Duodenal mucosa (tissue), 2 donors: ENCODE data around the gene FBXO27.
"Not testable (repeated sequence)": the region's sequence is repeated elsewhere in the genome, so short reads cannot be mapped to it uniquely, and the experiment has no call there.

Source experiments
- H3K27ac ChIP-seq: one replicate; pipeline ENCODE4 v1.7.0; 2013; ENCODE audit warnings: low read depth, low read length
- H3K27me3 ChIP-seq, 2 donors: one replicate each; pipeline ENCODE4 v1.7.0; 2013; ENCODE audit warnings: low read length in 2 of 2, control low read depth in 1 of 2; ENCODE audit not compliant: insufficient read depth in 2 of 2, control insufficient read depth in 1 of 2
- H3K36me3 ChIP-seq, 2 donors: one replicate each; pipeline ENCODE4 v1.7.0; 2013; ENCODE audit warnings: low read length in 2 of 2, control low read depth in 1 of 2; ENCODE audit not compliant: insufficient read depth in 2 of 2, control insufficient read depth in 1 of 2
- H3K4me1 ChIP-seq, 2 donors: one replicate each; pipeline ENCODE4 v1.7.0; 2013; ENCODE audit warnings: low read length in 2 of 2, control low read depth in 1 of 2; ENCODE audit not compliant: insufficient read depth in 2 of 2, control insufficient read depth in 1 of 2
- H3K4me3 ChIP-seq, 2 donors: one replicate each; pipeline ENCODE4 v1.7.0; 2013; ENCODE audit warnings: low read length in 2 of 2, low read depth in 1 of 2
- H3K9ac ChIP-seq, 2 donors: one replicate each; pipeline ENCODE4 v1.7.0; 2013; ENCODE audit warnings: low read length in 2 of 2, low read depth in 1 of 2
- H3K9me3 ChIP-seq, 2 donors: one replicate each; pipeline ENCODE4 v1.7.0; 2013; ENCODE audit warnings: low read length in 2 of 2, control low read depth in 1 of 2; ENCODE audit not compliant: control insufficient read depth in 1 of 2

Gene FBXO27

DNA sequence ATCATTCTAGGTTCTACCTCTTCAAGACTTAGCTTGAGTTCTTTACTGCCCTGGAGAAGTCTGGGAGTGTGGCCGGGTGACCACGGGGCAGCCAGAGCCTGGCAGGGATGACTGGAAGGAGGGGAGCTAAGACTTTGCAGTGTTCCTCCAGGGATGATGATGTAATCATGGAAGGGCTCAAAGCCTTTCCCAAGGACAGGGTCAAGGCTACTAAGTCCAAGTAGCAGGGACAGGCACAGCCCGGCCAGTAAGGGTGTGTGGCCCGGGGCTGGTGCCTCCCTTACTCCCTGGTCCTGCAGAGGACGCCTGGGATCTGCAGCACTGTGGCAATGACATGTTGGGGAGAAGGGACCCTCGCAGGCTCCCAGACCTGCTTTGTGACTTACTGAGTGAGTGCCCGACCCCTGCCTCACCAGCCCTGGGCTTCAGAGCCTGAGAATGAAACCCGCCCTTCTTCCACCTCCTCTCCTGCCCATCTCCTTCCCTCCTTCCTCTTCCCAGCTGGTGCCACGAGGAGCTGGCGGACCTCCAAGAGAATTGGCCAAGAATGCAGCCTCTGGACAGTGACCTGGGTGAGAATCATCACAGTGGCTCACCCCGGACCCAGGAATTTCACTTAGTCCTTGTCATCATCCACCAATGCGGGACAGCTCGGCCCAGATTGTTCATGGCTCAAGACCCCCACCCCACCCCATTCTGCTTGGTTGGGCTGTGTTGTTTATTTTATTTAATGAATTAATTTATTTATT is 41.2 kb downstream of the FBXO27 start:
- H3K9me3 ChIP-seq: no peaks in the 10 kb centered on the region
- H3K27me3 ChIP-seq: peaks cover 0 to 3% of the 10 kb centered on the region in 2 donors
- no peak overlapping the region for H3K4me3 ChIP-seq
- no peaks in the 10 kb centered on the region for H3K4me1 ChIP-seq
- H3K9ac ChIP-seq: no peak overlapping the region
- no peaks in the 10 kb centered on the region for H3K36me3 ChIP-seq
- H3K27ac ChIP-seq: no peak overlapping the region

GRCh38 chr19:38989614-38990013 is 42.7 kb downstream of the FBXO27 start:
- not testable (repeated sequence) for H3K4me1 ChIP-seq, H3K27me3 ChIP-seq, H3K4me3 ChIP-seq, H3K9ac ChIP-seq, H3K36me3 ChIP-seq, H3K27ac ChIP-seq, H3K9me3 ChIP-seq

DNA sequence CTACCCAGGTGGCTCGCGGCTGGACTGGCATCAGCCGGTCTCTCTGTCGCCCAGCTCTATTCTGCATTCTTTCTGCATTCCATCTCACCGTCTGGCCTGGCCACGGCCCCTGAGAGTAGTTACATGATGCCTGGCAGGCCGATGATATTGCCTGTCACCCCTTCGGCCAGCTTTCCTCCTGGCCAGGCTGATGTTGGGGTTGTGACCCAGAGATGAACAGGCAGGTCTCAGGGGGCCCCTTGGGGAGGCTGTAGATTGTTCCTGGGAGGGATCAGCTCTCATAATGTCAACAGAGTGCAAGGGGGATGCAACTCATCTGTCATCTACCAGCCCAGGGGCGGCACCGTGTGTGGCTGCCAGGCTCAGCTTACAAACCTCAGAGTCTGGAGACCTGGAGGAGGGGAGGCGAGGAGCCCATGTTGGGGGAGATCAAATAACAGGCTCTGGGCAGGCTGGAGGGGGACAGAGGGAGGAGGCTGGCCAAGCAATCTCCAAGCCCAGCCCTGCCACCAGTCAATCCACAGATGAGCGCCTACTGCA is 43.2 kb downstream of the FBXO27 start:
- Histone ChIP-seq H3K4me1 (no peaks in the 10 kb centered on the region), H3K9ac (no peak overlapping the region), H3K9me3 (no peaks in the 10 kb centered on the region), H3K36me3 (no peaks in the 10 kb centered on the region), H3K27ac (no peak overlapping the region), H3K27me3 (peaks cover 0 to 3% of the 10 kb centered on the region in 2 donors), H3K4me3 (no peak overlapping the region)

GRCh38 chr19:38988627-38989026 is 43.7 kb downstream of the FBXO27 start:
- not testable (repeated sequence) for H3K9me3 ChIP-seq, H3K9ac ChIP-seq, H3K36me3 ChIP-seq, H3K4me1 ChIP-seq, H3K27me3 ChIP-seq, H3K4me3 ChIP-seq, H3K27ac ChIP-seq

DNA sequence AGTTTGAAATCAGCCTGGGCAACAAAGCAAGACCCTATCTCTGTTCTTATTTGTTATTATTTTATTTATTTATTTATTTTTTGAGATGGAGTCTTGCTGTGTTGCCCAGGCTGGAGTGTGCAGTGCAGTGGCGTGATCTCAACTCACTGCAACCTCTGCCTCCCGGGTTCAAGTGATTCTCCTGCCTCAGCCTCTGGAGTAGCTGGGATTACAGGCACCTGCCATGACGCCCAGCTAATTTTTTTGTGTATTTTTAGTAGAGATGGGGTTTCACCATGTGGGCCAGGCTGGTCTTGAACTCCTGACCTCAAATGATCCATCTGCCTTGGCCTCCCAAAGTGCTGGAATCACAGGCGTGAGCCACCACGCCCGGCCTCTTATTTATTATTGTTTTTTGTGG is 44.6 kb downstream of the FBXO27 start:
- not testable (repeated sequence) for H3K27ac ChIP-seq, H3K27me3 ChIP-seq

DNA sequence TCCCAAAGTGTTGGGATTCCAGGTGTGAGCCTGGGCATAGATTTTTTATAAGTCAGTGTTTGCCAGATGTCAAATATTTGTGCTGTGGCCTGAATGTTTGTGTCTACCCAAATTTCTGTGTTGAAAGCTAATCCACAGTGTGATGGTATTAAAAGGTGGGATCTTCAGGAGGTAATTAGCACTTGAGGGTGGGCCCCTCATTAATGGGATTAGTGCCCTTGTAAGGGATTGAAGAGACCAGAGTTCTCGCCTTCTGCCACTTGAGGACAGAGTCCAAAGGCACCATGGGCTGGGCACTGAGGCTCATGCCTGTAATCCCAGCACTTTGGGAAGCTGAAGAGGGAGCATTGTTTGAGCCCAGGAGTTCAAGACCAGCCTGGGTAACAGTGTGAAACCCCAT is 47.1 kb downstream of the FBXO27 start:
- H3K27ac ChIP-seq: no peak overlapping the region
- no peak overlapping the region for H3K9ac ChIP-seq
- H3K9me3 ChIP-seq: peaks cover 9% of the 10 kb centered on the region in 2 donors
- no peak overlapping the region for H3K4me3 ChIP-seq
- no peaks in the 10 kb centered on the region for H3K4me1 ChIP-seq
- no peaks in the 10 kb centered on the region for H3K27me3 ChIP-seq
- no peaks in the 10 kb centered on the region for H3K36me3 ChIP-seq

More for the DNA sequence above, 44.6 kb downstream of the FBXO27 start:
- not testable (repeated sequence) for H3K9ac ChIP-seq, H3K9me3 ChIP-seq, H3K4me3 ChIP-seq, H3K36me3 ChIP-seq, H3K4me1 ChIP-seq

- peaks cover 3 to 9% of the 10 kb centered on the region in 2 donors for H3K4me1 ChIP-seq
- no peak overlapping the region for H3K27ac ChIP-seq
- H3K9ac ChIP-seq: no peak overlapping the region
- H3K36me3 ChIP-seq: no peaks in the 10 kb centered on the region
- H3K4me3 ChIP-seq: no peak overlapping the region
- H3K27me3 ChIP-seq: no peaks in the 10 kb centered on the region
- H3K9me3 ChIP-seq: peaks cover 9 to 10% of the 10 kb centered on the region in 2 donors
These were observed 51.6 kb downstream of the FBXO27 start for GRCh38 chr19:38980583-38981374.

DNA sequence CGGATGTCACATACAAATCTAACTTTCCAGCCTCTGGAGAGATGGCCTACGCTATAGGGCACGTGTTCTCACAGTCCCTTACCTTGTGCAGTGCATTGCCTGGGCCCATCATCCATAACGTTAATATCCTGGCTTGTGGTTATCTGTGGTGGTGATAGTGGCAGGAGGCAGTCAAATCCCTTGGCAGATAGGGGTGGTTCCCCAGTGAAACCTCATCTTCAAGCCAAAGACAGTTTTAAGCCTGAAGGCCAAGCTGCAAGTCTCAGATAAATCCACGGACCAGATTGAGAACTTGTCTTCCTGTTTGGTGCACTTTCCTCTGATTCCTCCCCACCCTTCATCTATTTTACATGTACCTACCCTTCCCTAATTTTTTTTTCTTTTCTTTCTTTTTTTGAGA is 52.5 kb downstream of the FBXO27 start:
- Histone ChIP-seq H3K27ac (no peak overlapping the region), H3K4me1 (peaks cover 3 to 13% of the 10 kb centered on the region in 2 donors), H3K4me3 (no peak overlapping the region), H3K36me3 (no peaks in the 10 kb centered on the region), H3K27me3 (no peaks in the 10 kb centered on the region), H3K9ac (no peak overlapping the region), H3K9me3 (peaks cover 9 to 10% of the 10 kb centered on the region in 2 donors)

- no peak overlapping the region for H3K27ac ChIP-seq
These were observed 54.0 kb downstream of the FBXO27 start for GRCh38 chr19:38978326-38978689.

More at GRCh38 chr19:38978326-38978689, 54.0 kb downstream of the FBXO27 start:
- Histone ChIP-seq H3K9me3 (peaks cover 9 to 10% of the 10 kb centered on the region in 2 donors), H3K9ac (no peak overlapping the region), H3K27me3 (no peaks in the 10 kb centered on the region), H3K4me1 (peaks cover 3 to 13% of the 10 kb centered on the region in 2 donors), H3K4me3 (no peak overlapping the region), H3K36me3 (no peaks in the 10 kb centered on the region)
